ENCODE results near the gene PRSS36.
"Not testable (repeated sequence)": the region's sequence is repeated elsewhere in the genome, so short reads cannot be mapped to it uniquely, and the experiment has no call there.

Gene PRSS36

GRCh38 chr16:31138621-31139578, 11.0 kb downstream of the PRSS36 start:
- DNase-seq (ENCODE audit: low read depth) = no peak
- TF ChIP-seq CTCF (IDR thresholded peaks at IDR 0.05; ENCODE audit: insufficient read depth, low read depth, low read length, missing control alignments) = no peak
- no peak overlapping the region for H3K4me3 ChIP-seq (ENCODE audit: low read depth, low read length)

- DNase-seq (ENCODE audit: low read depth); H3K4me3 ChIP-seq (ENCODE audit: low read depth, low read length): not testable (repeated sequence)
Observed at GRCh38 chr16:31136822-31137499, 12.9 kb downstream of the PRSS36 start.

- no peak for DNase-seq (ENCODE audit: low read depth)
- H3K4me3 ChIP-seq (ENCODE audit: low read depth, low read length) = no peak overlapping the region
- no peak for TF ChIP-seq CTCF (IDR thresholded peaks at IDR 0.05; ENCODE audit: insufficient read depth, low read depth, low read length, missing control alignments)
Observed at GRCh38 chr16:31136287-31136662, 13.6 kb downstream of the PRSS36 start.

GRCh38 chr16:31135535-31136286, 14.2 kb downstream of the PRSS36 start, which contains the start of gene PRSS8:
Gene PRSS8, minus strand, starts transcription at chr16:31135727. Its CDS starts 229 bp downstream, at chr16:31135498.
- no peak for DNase-seq (ENCODE audit: low read depth)
- TF ChIP-seq CTCF (IDR thresholded peaks at IDR 0.05; ENCODE audit: insufficient read depth, low read depth, low read length, missing control alignments) = no peak
- H3K4me3 ChIP-seq (ENCODE audit: low read depth, low read length) = no peak within 1 kb of the TSS

GRCh38 chr16:31134625-31135534, 15.0 kb downstream of the PRSS36 start:
- no peak for DNase-seq (ENCODE audit: low read depth)
- H3K4me3 ChIP-seq (ENCODE audit: low read depth, low read length) = no peak overlapping the region
- no peak for TF ChIP-seq CTCF (IDR thresholded peaks at IDR 0.05; ENCODE audit: insufficient read depth, low read depth, low read length, missing control alignments)

- TF ChIP-seq CTCF (IDR thresholded peaks at IDR 0.05; ENCODE audit: insufficient read depth, low read depth, low read length, missing control alignments) = no peak
- no peak for DNase-seq (ENCODE audit: low read depth)
- no peak overlapping the region for H3K4me3 ChIP-seq (ENCODE audit: low read depth, low read length)
Observed at GRCh38 chr16:31134091-31134571, 15.7 kb downstream of the PRSS36 start.

Data from GM12865 (cell line).